Measurements from ENCODE around the gene ATG9B.
A peak's percentile ranks its signal among the peaks of the same experiment; 100 is the strongest.
"Not testable (repeated sequence)": the region's sequence is repeated elsewhere in the genome, so short reads cannot be mapped to it uniquely, and the experiment has no call there.

Gene ATG9B

GRCh38 chr7:151057989-151058780 is 33.9 kb upstream of the ATG9B start:
- DNase-seq: peak; percentile 97

GRCh38 chr7:151057506-151057988 is 33.3 kb upstream of the ATG9B start, which contains the start of gene CDK5:
Gene CDK5 (minus strand): TSS chr7:151057897. CDS start chr7:151057848, 49 bp downstream.
- no peak for DNase-seq

- no peak for DNase-seq
Observed at GRCh38 chr7:151056666-151057505, 32.6 kb upstream of the ATG9B start.

- DNase-seq: no peak
Observed at GRCh38 chr7:151056283-151056665, 32.0 kb upstream of the ATG9B start.

GRCh38 chr7:151053751-151054150 is 29.5 kb upstream of the ATG9B start:
- DNase-seq: no peak

- DNase-seq: no peak
Observed at GRCh38 chr7:151053096-151053495, 28.8 kb upstream of the ATG9B start.

- peak; percentile 66 for DNase-seq
Observed at GRCh38 chr7:151051108-151051507, 26.8 kb upstream of the ATG9B start.

GRCh38 chr7:151048911-151049463 is 24.7 kb upstream of the ATG9B start:
- DNase-seq: no peak

- no peak for DNase-seq
Observed at GRCh38 chr7:151047976-151048815, 23.9 kb upstream of the ATG9B start, which contains the start of gene ASIC3. Gene ASIC3 (plus strand): TSS chr7:151048531. CDS start chr7:151048886, 355 bp downstream.

- no peak for DNase-seq
Observed at GRCh38 chr7:151046603-151047573, 22.6 kb upstream of the ATG9B start.

- DNase-seq: no peak
Observed at GRCh38 chr7:151045967-151046366, 21.7 kb upstream of the ATG9B start.

GRCh38 chr7:151045262-151045661 is 21.0 kb upstream of the ATG9B start:
- no peak for DNase-seq

- DNase-seq: no peak
Observed at GRCh38 chr7:151043959-151044358, 19.7 kb upstream of the ATG9B start.

- not testable (repeated sequence) for DNase-seq
Observed at GRCh38 chr7:151043449-151043848, 19.2 kb upstream of the ATG9B start.

- no peak for DNase-seq
Observed at GRCh38 chr7:151040616-151041375, 16.5 kb upstream of the ATG9B start.

GRCh38 chr7:151039850-151040548 is 15.7 kb upstream of the ATG9B start:
- no peak for DNase-seq

GRCh38 chr7:151038951-151039849 is 14.9 kb upstream of the ATG9B start:
- peak; percentile 63 for DNase-seq

- no peak for DNase-seq
Observed at GRCh38 chr7:151035902-151036301, 11.6 kb upstream of the ATG9B start.

All from activated naive CD4-positive, alpha-beta T cell treated with anti-CD3 and anti-CD28 coated beads, Interleukin-2, amount 50 U/mL, for 16 hours (primary cell).